HCT116 (cell line): Measurements from ENCODE around the gene GAL3ST3. TPM values are rescaled to one million over a fixed set of nuclear protein-coding genes. Genes with fewer than 3 reads are reported as not detected.

Source experiments
- ATAC-seq: fragments of 200-7000 bp; cut with Tn5 transposase; 2 replicates; pipeline ENCODE4 v1.9.1; 2020; ENCODE audit warnings: mild to moderate bottlenecking, moderate library complexity
- BruUV-seq: library from RNA; stranded (reverse); fragments of 400-500 nt; replicated peaks from 2 replicates; lab custom pipeline; 2021; lab: Mats Ljungman, UMichigan
- CTCF ChIA-PET: fragments of 300-600 bp; sonication (Branson Sonifier 250); formaldehyde crosslinking; loops from one replicate; lab custom pipeline; 2021; ENCODE audit warnings: antibody characterized with exemption; lab: Charles Lee
- POLR2A ChIA-PET: fragments of 300-600, 350-600 bp; sonication (Branson Sonifier 250); formaldehyde crosslinking; loops from one replicate; lab custom pipeline; 2021; ENCODE audit warnings: antibody characterized with exemption; lab: Charles Lee
- RAD21 ChIA-PET, 2 experiments: fragments of 300-600 bp; sonication (Branson Sonifier 250); formaldehyde crosslinking; loops; one replicate each; lab custom pipeline; 2023; ENCODE audit warnings: low total read pairs in 2 of 2; ENCODE audit not compliant: uncharacterized antibody in 2 of 2, unreplicated experiment in 2 of 2, low non-redundant PET in 1 of 2; lab: Charles Lee
- DNase-seq: peaks from one replicate; pipeline ENCODE4 v3.0.0-alpha.2; 2010; ENCODE audit warnings: low read depth, low spot score
- H2AFZ ChIP-seq: fragments of 200-600 bp; shearing (Covaris generic), sonication (generic); 2 replicates; pipeline ENCODE4 v1.6.1; 2017; ENCODE audit warnings: low read depth, mixed run types, mixed read lengths, antibody characterized with exemption, low read length; ENCODE audit not compliant: poor library complexity, severe bottlenecking
- H3K27ac ChIP-seq: 2 replicates; pipeline ENCODE4 v1.5.1; 2012; ENCODE audit warnings: low read depth, low read length
- H3K27me3 ChIP-seq: fragments of 200-600 bp; sonication (generic); 2 replicates; pipeline ENCODE4 v1.6.1; 2016; ENCODE audit warnings: mixed run types, low read length, mixed read lengths; ENCODE audit not compliant: insufficient read depth
- H3K36me3 ChIP-seq, 2 experiments: fragments of 200-500 bp in 1 of 2; fragments of 200-600 bp in 1 of 2; sonication (Bioruptor generic) in 1 of 2; sonication (generic) in 1 of 2; 2 replicates each; pipeline versions ENCODE4 v1.5.1 to v1.6.1; 2014 to 2016; ENCODE audit warnings: low read length in 2 of 2, inconsistent platforms in 1 of 2, mixed read lengths in 1 of 2, mixed run types in 1 of 2; ENCODE audit not compliant: insufficient read depth in 2 of 2, control insufficient read depth in 1 of 2
- H3K4me1 ChIP-seq, 2 experiments: fragments of 200-600 bp in 1 of 2; sonication (generic) in 1 of 2; 2 replicates each; pipeline versions ENCODE4 v1.5.1 to v1.6.1; 2012 to 2017; ENCODE audit warnings: low read length in 2 of 2, inconsistent platforms in 1 of 2, mild to moderate bottlenecking in 1 of 2, mixed read lengths in 1 of 2, mixed run types in 1 of 2, moderate library complexity in 1 of 2; ENCODE audit not compliant: insufficient read depth in 2 of 2, control insufficient read depth in 1 of 2
- H3K4me2 ChIP-seq: fragments of 200-600 bp; sonication (generic); 2 replicates; pipeline ENCODE4 v1.6.1; 2017; ENCODE audit warnings: mixed run types, low read length, mixed read lengths
- H3K4me3 ChIP-seq, 2 experiments: fragments of 200-600 bp in 1 of 2; sonication (generic) in 1 of 2; replicated peaks in 1 of 2; 2 replicates each; pipeline ENCODE4 v1.5.1; 2011 to 2016; ENCODE audit warnings: low read length in 2 of 2, control low read depth in 1 of 2, low read depth in 1 of 2, mild to moderate bottlenecking in 1 of 2, mixed read lengths in 1 of 2, mixed run types in 1 of 2
- H3K79me2 ChIP-seq: fragments of 200-600 bp; sonication (generic); 2 replicates; pipeline ENCODE4 v1.6.1; 2017; ENCODE audit warnings: mild to moderate bottlenecking, mixed run types, low read length, moderate library complexity, mixed read lengths; ENCODE audit not compliant: insufficient read depth
- H3K9ac ChIP-seq: fragments of 200-600 bp; sonication (generic); 2 replicates; pipeline ENCODE4 v1.6.1; 2016; ENCODE audit warnings: low read length, mixed read lengths
- H3K9me2 ChIP-seq: fragments of 200-600 bp; sonication (generic), shearing (Covaris generic); 2 replicates; pipeline ENCODE4 v1.6.1; 2017; ENCODE audit warnings: mixed run types, mild to moderate bottlenecking, moderate library complexity; ENCODE audit not compliant: insufficient read depth
- H3K9me3 ChIP-seq, 2 experiments: fragments of 200-500 bp in 1 of 2; fragments of 200-600 bp in 1 of 2; sonication (Bioruptor generic) in 1 of 2; sonication (generic) in 1 of 2; 2 replicates each; pipeline ENCODE4 v1.6.1; 2014 to 2017; ENCODE audit warnings: low read length in 2 of 2, mixed read lengths in 2 of 2, inconsistent platforms in 1 of 2, low read depth in 1 of 2, mild to moderate bottlenecking in 1 of 2, mixed run types in 1 of 2, moderate library complexity in 1 of 2; ENCODE audit not compliant: control insufficient read depth in 1 of 2, insufficient read depth in 1 of 2
- H4K20me1 ChIP-seq: fragments of 200-600 bp; sonication (generic), shearing (Covaris generic); 2 replicates; pipeline ENCODE4 v1.6.1; 2017; ENCODE audit warnings: mixed run types, mild to moderate bottlenecking, moderate library complexity; ENCODE audit not compliant: insufficient read depth
- CBX3 ChIP-seq: IDR thresholded peaks from 2 replicates; pipeline ENCODE4 v1.6.1; 2012; ENCODE audit warnings: low read depth
- CEBPB ChIP-seq: IDR thresholded peaks from 2 replicates; pipeline ENCODE4 v1.6.1; 2012; ENCODE audit warnings: low read depth
- CTCF ChIP-seq, 3 experiments: fragments of 200-600 bp in 1 of 3; sonication (generic) in 1 of 3; IDR thresholded peaks in 2 of 3; conservative IDR thresholded peaks in 1 of 3; 2 replicates each; pipeline ENCODE4 v1.5.1; 2012 to 2017; ENCODE audit warnings: low read depth in 2 of 3, low read length in 2 of 3, antibody characterized with exemption in 1 of 3, borderline replicate concordance in 1 of 3, control low read depth in 1 of 3, mild to moderate bottlenecking in 1 of 3, mixed read lengths in 1 of 3, mixed run types in 1 of 3, moderate library complexity in 1 of 3; ENCODE audit not compliant: insufficient read depth in 1 of 3
- EZH2 ChIP-seq: fragments of 200-600 bp; sonication (generic); IDR thresholded peaks from 2 replicates; pipeline ENCODE4 v1.6.1; 2017; ENCODE audit warnings: antibody characterized with exemption, mixed run types
- EZH2phosphoT487 ChIP-seq: fragments of 200-600 bp; IDR thresholded peaks from 2 replicates; pipeline ENCODE4 v1.6.1; 2018; ENCODE audit warnings: antibody characterized with exemption, borderline replicate concordance
- FOSL1 ChIP-seq: IDR thresholded peaks from 2 replicates; pipeline ENCODE4 v1.6.1; 2012; ENCODE audit warnings: low read depth
- JUND ChIP-seq: IDR thresholded peaks from 2 replicates; pipeline ENCODE4 v1.6.1; 2012
- POLR2AphosphoS5 ChIP-seq: IDR thresholded peaks from 2 replicates; pipeline ENCODE4 v1.6.1; 2011; ENCODE audit warnings: mild to moderate bottlenecking, low read depth, low read length, moderate library complexity
- TCF7L2 ChIP-seq: IDR thresholded peaks from 2 replicates; pipeline ENCODE4 v1.7.0; 2011; ENCODE audit warnings: borderline replicate concordance, inconsistent platforms; ENCODE audit not compliant: insufficient read depth, insufficient read length; ENCODE audit errors: extremely low read depth
- ZBTB33 ChIP-seq: IDR thresholded peaks from 2 replicates; pipeline ENCODE4 v1.6.1; 2011; ENCODE audit warnings: mild to moderate bottlenecking, low read length, moderate library complexity; ENCODE audit not compliant: insufficient replicate concordance; ENCODE audit errors: extremely low read depth
- intact Hi-C: fragments of 100-400 bp; cut with micrococcal nuclease; formaldehyde crosslinking; loops from 2 replicates; pipeline ENCODE4 v1.10.0; 2022
- total RNA-seq: library from RNA; stranded (reverse); gene quantifications from one replicate; pipeline ENCODE4 v1.2.1, GENCODE V29; 2021; ENCODE audit not compliant: unreplicated experiment

The GAL3ST3 gene
- total RNA-seq, 1 experiment from 2014 or later: not detected

GRCh38 chr11:66083767-66084166 lies 34.8 kb upstream of the GAL3ST3 start:
- POLR2A ChIA-PET: no interaction called here
- Histone ChIP-seq H3K27ac (no peak overlapping the region), H3K9me2 (no peaks in the 10 kb centered on the region), H3K9me3 (no peaks in the 10 kb centered on the region), H4K20me1 (no peaks in the 10 kb centered on the region), H3K4me1 (peaks cover 40 to 46% of the 10 kb centered on the region in 2 experiments), H3K79me2 (peaks cover 36% of the 10 kb centered on the region), H3K4me3 (no peak overlapping the region), H3K9ac (no peak overlapping the region), H2AFZ (no peak overlapping the region), H3K27me3 (no peaks in the 10 kb centered on the region), H3K36me3 (no peaks in the 10 kb centered on the region), H3K4me2 (no peak overlapping the region)
- RAD21 ChIA-PET: no interaction called here
- no TSS peak for BruUV-seq
- TF ChIP-seq FOSL1 (no peak), EZH2phosphoT487 (no peak), EZH2 (no peak), JUND (no peak), CEBPB (no peak), POLR2AphosphoS5 (no peak), TCF7L2 (no peak), CTCF (IDR thresholded peaks at IDR 0.05 in 2 of 3, conservative IDR thresholded peaks at IDR 0.05 in 1 of 3; ENCODE audit: borderline replicate concordance in 1 of 3, insufficient read depth in 1 of 3, low read depth in 2 of 3, low read length in 2 of 3) (no peak), CBX3 (no peak), ZBTB33 (no peak)
- intact Hi-C loops: no loop called here
- ATAC-seq: no peak
- no peak for DNase-seq
- CTCF ChIA-PET: no interaction called here
